ENCODE measurements around the gene BLM.

BLM gene

DNA sequence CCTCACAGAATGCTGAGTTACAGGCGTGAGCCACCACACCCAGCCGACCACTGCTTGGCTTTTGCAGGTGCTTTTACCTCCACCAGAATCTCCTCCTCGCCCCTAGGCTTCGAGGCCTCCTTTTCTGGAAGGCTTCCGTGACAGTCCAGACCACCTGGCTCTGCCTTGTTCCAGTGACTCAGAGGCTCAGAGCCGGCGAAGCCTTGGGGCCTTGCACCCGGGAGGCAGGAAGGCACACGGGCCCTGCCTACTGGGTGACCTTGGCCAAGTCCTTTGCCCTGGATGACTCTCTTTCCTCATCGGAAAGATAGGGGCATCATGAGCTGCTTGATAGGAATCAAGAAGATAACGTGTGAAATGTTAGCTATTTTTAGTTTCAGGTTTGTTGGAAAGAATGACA, 119.9 kb downstream of the BLM start:
- no peak for TF ChIP-seq SIN3A (IDR thresholded peaks at IDR 0.05; ENCODE audit: borderline replicate concordance, insufficient read depth, low read length)
- TF ChIP-seq, protein P1, sequence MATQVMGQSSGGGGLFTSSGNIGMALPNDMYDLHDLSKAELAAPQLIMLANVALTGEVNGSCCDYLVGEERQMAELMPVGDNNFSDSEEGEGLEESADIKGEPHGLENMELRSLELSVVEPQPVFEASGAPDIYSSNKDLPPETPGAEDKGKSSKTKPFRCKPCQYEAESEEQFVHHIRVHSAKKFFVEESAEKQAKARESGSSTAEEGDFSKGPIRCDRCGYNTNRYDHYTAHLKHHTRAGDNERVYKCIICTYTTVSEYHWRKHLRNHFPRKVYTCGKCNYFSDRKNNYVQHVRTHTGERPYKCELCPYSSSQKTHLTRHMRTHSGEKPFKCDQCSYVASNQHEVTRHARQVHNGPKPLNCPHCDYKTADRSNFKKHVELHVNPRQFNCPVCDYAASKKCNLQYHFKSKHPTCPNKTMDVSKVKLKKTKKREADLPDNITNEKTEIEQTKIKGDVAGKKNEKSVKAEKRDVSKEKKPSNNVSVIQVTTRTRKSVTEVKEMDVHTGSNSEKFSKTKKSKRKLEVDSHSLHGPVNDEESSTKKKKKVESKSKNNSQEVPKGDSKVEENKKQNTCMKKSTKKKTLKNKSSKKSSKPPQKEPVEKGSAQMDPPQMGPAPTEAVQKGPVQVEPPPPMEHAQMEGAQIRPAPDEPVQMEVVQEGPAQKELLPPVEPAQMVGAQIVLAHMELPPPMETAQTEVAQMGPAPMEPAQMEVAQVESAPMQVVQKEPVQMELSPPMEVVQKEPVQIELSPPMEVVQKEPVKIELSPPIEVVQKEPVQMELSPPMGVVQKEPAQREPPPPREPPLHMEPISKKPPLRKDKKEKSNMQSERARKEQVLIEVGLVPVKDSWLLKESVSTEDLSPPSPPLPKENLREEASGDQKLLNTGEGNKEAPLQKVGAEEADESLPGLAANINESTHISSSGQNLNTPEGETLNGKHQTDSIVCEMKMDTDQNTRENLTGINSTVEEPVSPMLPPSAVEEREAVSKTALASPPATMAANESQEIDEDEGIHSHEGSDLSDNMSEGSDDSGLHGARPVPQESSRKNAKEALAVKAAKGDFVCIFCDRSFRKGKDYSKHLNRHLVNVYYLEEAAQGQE (IDR thresholded peaks at IDR 0.05; ENCODE audit: insufficient read depth in 1 of 2, low read depth in 2 of 2, low read length in 2 of 2), result no peak
- TF ChIP-seq FOXP2 (optimal IDR thresholded peaks at IDR 0.05; ENCODE audit: borderline replicate concordance, extremely low read depth, extremely low read length, insufficient read depth), result no peak
- TF ChIP-seq TAF1 (IDR thresholded peaks at IDR 0.05; ENCODE audit: borderline replicate concordance, insufficient read depth, low read length), result no peak

DNA sequence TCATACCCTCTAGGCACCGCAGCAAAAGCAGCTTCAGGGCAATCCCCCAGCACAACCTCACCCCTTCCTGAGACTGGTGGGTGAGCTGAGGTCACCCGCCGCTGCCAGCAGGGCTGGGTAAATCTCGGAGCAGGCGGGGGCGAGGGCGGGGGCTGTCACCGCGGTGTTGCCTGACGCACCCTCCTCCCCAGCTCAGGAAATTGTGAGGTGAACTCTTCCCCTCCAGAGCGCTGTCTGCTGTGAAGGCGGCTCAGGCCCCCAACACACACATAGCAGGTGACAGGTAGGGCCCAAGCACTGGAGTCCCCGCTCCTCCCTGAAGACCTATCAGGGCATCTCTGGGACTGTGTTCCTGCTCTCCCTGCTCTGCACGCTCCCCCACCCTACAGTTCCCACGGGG, 121.0 kb downstream of the BLM start:
- TF ChIP-seq FOXP2 (optimal IDR thresholded peaks at IDR 0.05; ENCODE audit: borderline replicate concordance, extremely low read depth, extremely low read length, insufficient read depth) (no peak), SIN3A (IDR thresholded peaks at IDR 0.05; ENCODE audit: borderline replicate concordance, insufficient read depth, low read length) (no peak)

DNA sequence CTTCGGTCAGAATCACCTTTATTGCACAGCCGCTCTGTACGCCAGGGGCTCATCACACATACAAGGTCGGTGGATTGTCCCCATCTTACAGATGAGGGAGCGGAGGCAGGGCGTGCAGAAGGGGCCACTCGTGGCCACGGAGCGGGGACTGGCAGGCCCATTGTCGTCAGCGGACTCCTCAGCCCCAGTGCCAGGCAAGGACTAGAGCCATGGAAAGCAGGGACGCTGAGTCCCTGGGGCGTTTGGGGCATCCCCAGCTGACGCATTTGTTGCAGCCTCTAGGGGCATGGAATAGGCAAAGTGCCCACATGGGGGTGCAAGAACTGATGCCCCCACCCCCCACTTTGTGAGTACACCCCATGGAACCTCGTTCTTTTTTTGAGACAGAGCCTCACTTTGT, 121.4 kb downstream of the BLM start:
- TF ChIP-seq SIN3A (IDR thresholded peaks at IDR 0.05; ENCODE audit: borderline replicate concordance, insufficient read depth, low read length) (no peak), TAF1 (IDR thresholded peaks at IDR 0.05; ENCODE audit: borderline replicate concordance, insufficient read depth, low read length) (no peak), POLR2AphosphoS5 (IDR thresholded peaks at IDR 0.05; ENCODE audit: low read depth, low read length) (no peak), FOXP2 (optimal IDR thresholded peaks at IDR 0.05; ENCODE audit: borderline replicate concordance, extremely low read depth, extremely low read length, insufficient read depth) (no peak)
- TF ChIP-seq, protein P1 (IDR thresholded peaks at IDR 0.05; ENCODE audit: insufficient read depth in 1 of 2, low read depth in 2 of 2, low read length in 2 of 2), result no peak

DNA sequence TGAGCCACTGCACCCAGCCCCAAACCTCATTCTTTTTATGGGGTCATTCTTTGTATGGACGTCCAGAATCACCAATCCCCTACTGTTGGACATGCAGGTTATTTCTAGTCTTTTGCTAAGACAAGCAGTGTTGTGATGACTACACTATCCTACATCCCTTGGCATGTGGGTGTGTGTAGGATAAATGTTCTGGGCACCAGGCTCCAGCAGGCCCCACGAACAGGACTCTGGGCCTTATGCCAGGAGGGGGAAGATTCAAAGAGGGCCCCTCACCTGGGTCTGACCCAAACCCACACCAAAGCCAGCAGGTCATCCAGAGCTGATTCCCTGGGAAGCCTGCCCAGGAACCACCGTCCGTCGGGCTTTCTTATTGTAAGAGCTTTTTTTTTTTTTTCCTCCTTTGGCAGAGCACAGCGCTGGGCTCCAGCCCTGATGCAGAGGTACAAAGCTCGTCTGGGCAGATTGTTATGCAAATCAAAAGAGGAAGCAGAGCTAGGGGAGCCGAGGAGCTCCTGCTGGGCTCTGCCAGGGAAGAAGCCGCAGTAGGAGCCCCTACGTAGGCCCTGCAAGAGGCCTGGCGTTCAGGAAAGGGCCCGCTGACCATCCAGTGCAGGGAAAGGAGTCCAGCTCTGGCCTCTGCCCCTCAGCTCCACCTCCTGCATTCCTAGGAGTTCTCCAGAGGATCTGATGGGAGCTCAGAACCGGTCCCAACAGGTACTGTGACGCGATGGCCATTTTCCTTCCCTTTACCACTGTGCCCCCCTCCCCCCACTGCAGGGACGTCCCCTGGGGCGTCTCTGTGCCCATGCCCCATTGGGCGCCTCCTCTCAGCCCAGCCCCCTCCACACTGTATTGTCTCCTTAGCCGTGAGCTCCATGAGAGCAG, 122.3 kb downstream of the BLM start:
- TF ChIP-seq SIN3A (IDR thresholded peaks at IDR 0.05; ENCODE audit: borderline replicate concordance, insufficient read depth, low read length) (no peak), FOXP2 (optimal IDR thresholded peaks at IDR 0.05; ENCODE audit: borderline replicate concordance, extremely low read depth, extremely low read length, insufficient read depth) (no peak), TAF1 (IDR thresholded peaks at IDR 0.05; ENCODE audit: borderline replicate concordance, insufficient read depth, low read length) (no peak), POLR2AphosphoS5 (IDR thresholded peaks at IDR 0.05; ENCODE audit: low read depth, low read length) (no peak)
- TF ChIP-seq, protein P1 (IDR thresholded peaks at IDR 0.05; ENCODE audit: insufficient read depth in 1 of 2, low read depth in 2 of 2, low read length in 2 of 2), result no peak

DNA sequence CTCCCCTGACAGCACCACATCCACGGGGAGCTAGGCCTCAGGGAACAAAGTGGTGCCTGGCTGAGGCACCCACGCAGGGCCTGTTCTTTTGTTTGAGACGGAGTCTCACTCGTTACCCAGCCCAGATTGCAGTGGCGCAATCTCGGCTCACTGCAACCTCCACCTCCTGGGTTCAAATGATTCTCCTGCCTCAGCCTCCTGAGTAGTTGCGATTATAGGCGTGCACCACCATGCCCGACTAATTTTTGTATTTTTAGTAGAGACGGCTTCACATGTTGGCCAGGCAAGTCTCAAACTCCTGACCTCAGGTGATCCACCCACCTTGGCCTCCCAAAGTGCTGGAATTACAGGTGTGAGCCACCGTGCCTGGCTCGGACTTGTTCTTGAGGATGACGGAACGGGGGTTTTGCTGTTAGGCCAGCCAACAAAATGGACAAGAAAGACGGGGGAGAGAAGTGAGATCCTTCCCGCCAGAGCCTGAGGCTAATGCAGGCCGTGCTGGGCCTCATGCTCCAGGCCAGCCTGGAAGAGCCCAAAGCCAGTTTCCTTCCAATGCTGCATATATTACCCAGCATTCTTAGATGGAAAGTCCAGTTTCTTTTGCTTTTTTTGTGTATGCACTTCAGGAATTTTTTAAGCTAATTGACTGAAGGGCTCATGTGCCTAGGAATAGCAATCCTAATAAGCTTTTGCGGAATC, 123.2 kb downstream of the BLM start:
- no peak for TF ChIP-seq FOXP2 (optimal IDR thresholded peaks at IDR 0.05; ENCODE audit: borderline replicate concordance, extremely low read depth, extremely low read length, insufficient read depth)
- TF ChIP-seq, protein P1 (IDR thresholded peaks at IDR 0.05; ENCODE audit: insufficient read depth in 1 of 2, low read depth in 2 of 2, low read length in 2 of 2), result no peak
- TF ChIP-seq TAF1 (IDR thresholded peaks at IDR 0.05; ENCODE audit: borderline replicate concordance, insufficient read depth, low read length), result no peak
- no peak for TF ChIP-seq POLR2AphosphoS5 (IDR thresholded peaks at IDR 0.05; ENCODE audit: low read depth, low read length)
- no peak for TF ChIP-seq SIN3A (IDR thresholded peaks at IDR 0.05; ENCODE audit: borderline replicate concordance, insufficient read depth, low read length)
